Stimulated activated CD8-positive, alpha-beta memory T cell treated with anti-CD3 and anti-CD28 coated beads, Interleukin-7, amount 100 ng/mL, for 1 hour (primary cell): ENCODE measurements around the gene CCL11.

Experiments used
- DNase-seq, 2 donors: peaks; one replicate each; pipeline ENCODE4 v3.0.0-alpha.2; 2020; ENCODE audit warnings: low read depth in 2 of 2

CCL11 gene

GRCh38 chr17:34285286-34285792 lies at the start of gene CCL11:
CCL11 (plus strand) TSS chr17:34285742; CDS start chr17:34285809, 67 bp downstream.
- no peak for DNase-seq

- no peak for DNase-seq
These were observed 49.2 kb upstream of the CCL11 start for GRCh38 chr17:34236281-34236892.

GRCh38 chr17:34237458-34237857 lies 48.1 kb upstream of the CCL11 start:
- no peak for DNase-seq

- DNase-seq = no peak
These were observed 44.5 kb upstream of the CCL11 start for GRCh38 chr17:34241062-34241461.

- DNase-seq = no peak
These were observed 42.8 kb upstream of the CCL11 start for GRCh38 chr17:34242587-34243363.

GRCh38 chr17:34243364-34244320 lies 41.9 kb upstream of the CCL11 start:
- DNase-seq = no peak

GRCh38 chr17:34245351-34245905 lies 40.1 kb upstream of the CCL11 start:
- DNase-seq = no peak

GRCh38 chr17:34246446-34246845 lies 39.1 kb upstream of the CCL11 start:
- no peak for DNase-seq

- no peak for DNase-seq
These were observed 38.7 kb upstream of the CCL11 start for GRCh38 chr17:34246881-34247280.

- DNase-seq = no peak
These were observed 37.0 kb upstream of the CCL11 start for GRCh38 chr17:34248511-34249024.

- DNase-seq = no peak
These were observed 36.5 kb upstream of the CCL11 start for GRCh38 chr17:34249061-34249460.

GRCh38 chr17:34249478-34249877 lies 36.1 kb upstream of the CCL11 start:
- DNase-seq = no peak

GRCh38 chr17:34251186-34251585 lies 34.4 kb upstream of the CCL11 start:
- no peak for DNase-seq

GRCh38 chr17:34252095-34252443 lies 33.5 kb upstream of the CCL11 start:
- DNase-seq = no peak

- DNase-seq = no peak
These were observed 33.0 kb upstream of the CCL11 start for GRCh38 chr17:34252444-34253138.

GRCh38 chr17:34253139-34253525 lies 32.4 kb upstream of the CCL11 start:
- DNase-seq = no peak

GRCh38 chr17:34254146-34254545 lies 31.4 kb upstream of the CCL11 start:
- DNase-seq = no peak

- DNase-seq = no peak
These were observed 30.7 kb upstream of the CCL11 start, which contains the start of gene CCL2 for GRCh38 chr17:34254651-34255380. CCL2 (plus strand) TSS chr17:34255285; CDS start chr17:34255350, 65 bp downstream.

GRCh38 chr17:34255381-34255732 lies 30.2 kb upstream of the CCL11 start:
- no peak for DNase-seq

- no peak for DNase-seq
These were observed 29.7 kb upstream of the CCL11 start for GRCh38 chr17:34255841-34256240.
